A673 (cell line): ENCODE results near the gene IDI1. TPM values are rescaled to one million over a fixed set of nuclear protein-coding genes. Genes with fewer than 3 reads are reported as not detected.

Experiments used
- BruUV-seq: library from RNA; stranded (reverse); fragments of 400-500 nt; replicated peaks from 2 replicates; lab custom pipeline; 2021; lab: Mats Ljungman, UMichigan
- CTCF ChIA-PET: fragments of 300-600 bp; sonication (Branson Sonifier 250); formaldehyde crosslinking; loops from one replicate; lab custom pipeline; 2022; ENCODE audit warnings: antibody characterized with exemption; lab: Charles Lee
- POLR2A ChIA-PET: fragments of 300-600 bp; sonication (Branson Sonifier 250); formaldehyde crosslinking; loops from one replicate; lab custom pipeline; 2022; ENCODE audit warnings: antibody characterized with exemption; ENCODE audit not compliant: low non-redundant PET; lab: Charles Lee
- DNase-seq: peaks from one replicate; pipeline ENCODE4 v3.0.0-alpha.2; 2015; ENCODE audit warnings: low spot score
- H3K27ac ChIP-seq: fragments of 200-600 bp; sonication (generic); 2 replicates; pipeline ENCODE4 v1.5.1; 2016; ENCODE audit warnings: mixed run types, low read depth, mild to moderate bottlenecking, mixed read lengths, antibody characterized with exemption, low read length; ENCODE audit not compliant: poor library complexity, severe bottlenecking
- H3K27me3 ChIP-seq: fragments of 200-600 bp; sonication (generic); replicated peaks from 2 replicates; pipeline ENCODE4 v1.6.1; 2017; ENCODE audit warnings: mixed run types, low read depth, mild to moderate bottlenecking, mixed read lengths, antibody characterized with exemption, low read length; ENCODE audit not compliant: insufficient read depth, poor library complexity
- H3K36me3 ChIP-seq: fragments of 200-600 bp; sonication (generic); 2 replicates; pipeline ENCODE4 v1.6.1; 2016; ENCODE audit warnings: mixed run types, mild to moderate bottlenecking, mixed read lengths, antibody characterized with exemption, low read length; ENCODE audit not compliant: insufficient read depth, poor library complexity, severe bottlenecking
- H3K4me1 ChIP-seq: fragments of 200-600 bp; sonication (generic); 2 replicates; pipeline ENCODE4 v1.6.1; 2017; ENCODE audit warnings: mixed run types, mild to moderate bottlenecking, mixed read lengths, antibody characterized with exemption, low read length; ENCODE audit not compliant: insufficient read depth, poor library complexity, severe bottlenecking
- H3K4me3 ChIP-seq: fragments of 200-600 bp; sonication (generic); 2 replicates; pipeline ENCODE4 v1.5.1; 2016; ENCODE audit warnings: low read depth, mixed run types, mild to moderate bottlenecking, mixed read lengths, low read length; ENCODE audit not compliant: poor library complexity, severe bottlenecking
- H3K9me3 ChIP-seq: fragments of 200-600 bp; sonication (generic); 2 replicates; pipeline ENCODE4 v1.6.1; 2016; ENCODE audit warnings: mixed run types, low read depth, mild to moderate bottlenecking, mixed read lengths, antibody characterized with exemption, low read length; ENCODE audit not compliant: poor library complexity, severe bottlenecking
- EZH2 ChIP-seq: fragments of 200-600 bp; sonication (generic); IDR thresholded peaks from 2 replicates; pipeline ENCODE4 v1.6.1; 2017; ENCODE audit warnings: borderline replicate concordance, low read depth, mild to moderate bottlenecking, mixed read lengths, antibody characterized with exemption, low read length; ENCODE audit not compliant: poor library complexity, severe bottlenecking
- intact Hi-C: fragments of 100-400 bp; cut with micrococcal nuclease; formaldehyde crosslinking; loops from one replicate; pipeline ENCODE4 v1.10.0; 2022; ENCODE audit not compliant: unreplicated experiment
- total RNA-seq: library from RNA; stranded (reverse); gene quantifications from 2 replicates; pipeline ENCODE4 v1.2.3, GENCODE V29; 2021
- TF ChIP-seq, protein P1 (sequence below): fragments of 300-800, 200-600 bp; sonication (generic); conservative IDR thresholded peaks from 2 replicates; pipeline ENCODE4 v1.5.1; 2017; ENCODE audit warnings: low read depth, mild to moderate bottlenecking, antibody characterized with exemption, low read length, moderate library complexity, mixed read lengths

IDI1 gene
- total RNA-seq, 1 experiment from 2014 or later: 111 TPM

DNA sequence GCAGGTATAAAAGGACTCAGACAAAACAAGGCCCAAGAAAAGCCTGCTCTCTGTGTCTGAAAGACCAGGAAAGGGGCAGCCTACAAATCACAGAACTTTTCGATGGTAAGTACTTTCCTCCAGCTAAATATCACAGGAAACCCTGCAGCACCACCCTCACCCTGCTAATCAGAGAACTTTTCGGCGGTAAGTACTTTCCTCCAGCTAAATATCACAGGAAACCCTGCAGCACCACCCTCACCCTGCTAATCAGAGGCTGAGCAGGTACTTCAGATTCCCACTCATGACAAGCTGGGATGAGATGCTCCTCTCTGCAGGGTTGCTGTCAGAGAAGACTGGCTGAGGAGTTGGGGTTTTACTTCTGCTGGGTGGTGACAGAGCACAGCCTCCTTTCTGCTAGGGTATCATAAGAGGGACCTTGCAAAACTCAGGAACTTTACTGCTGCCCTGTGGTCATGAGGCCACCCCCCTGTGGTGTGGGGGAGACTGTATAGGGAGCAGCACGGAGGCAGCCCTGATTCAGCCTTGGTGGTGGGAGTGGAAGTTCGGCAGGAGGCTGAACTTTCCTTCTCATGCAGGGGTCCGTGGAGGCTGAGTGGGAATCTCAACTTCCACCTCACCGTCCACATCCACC, 14.4 kb upstream of the IDI1 start:
- Histone ChIP-seq H3K27me3 (no peaks in the 10 kb centered on the region), H3K36me3 (no peaks in the 10 kb centered on the region), H3K9me3 (no peaks in the 10 kb centered on the region), H3K4me1 (peaks cover 8% of the 10 kb centered on the region), H3K4me3 (no peak overlapping the region), H3K27ac (no peak overlapping the region)
- ChIA-PET CTCF (no interaction called here), POLR2A (no interaction called here)
- BruUV-seq: no TSS peak
- no peak for DNase-seq
- intact Hi-C loops: no loop called here
- TF ChIP-seq, protein P1, sequence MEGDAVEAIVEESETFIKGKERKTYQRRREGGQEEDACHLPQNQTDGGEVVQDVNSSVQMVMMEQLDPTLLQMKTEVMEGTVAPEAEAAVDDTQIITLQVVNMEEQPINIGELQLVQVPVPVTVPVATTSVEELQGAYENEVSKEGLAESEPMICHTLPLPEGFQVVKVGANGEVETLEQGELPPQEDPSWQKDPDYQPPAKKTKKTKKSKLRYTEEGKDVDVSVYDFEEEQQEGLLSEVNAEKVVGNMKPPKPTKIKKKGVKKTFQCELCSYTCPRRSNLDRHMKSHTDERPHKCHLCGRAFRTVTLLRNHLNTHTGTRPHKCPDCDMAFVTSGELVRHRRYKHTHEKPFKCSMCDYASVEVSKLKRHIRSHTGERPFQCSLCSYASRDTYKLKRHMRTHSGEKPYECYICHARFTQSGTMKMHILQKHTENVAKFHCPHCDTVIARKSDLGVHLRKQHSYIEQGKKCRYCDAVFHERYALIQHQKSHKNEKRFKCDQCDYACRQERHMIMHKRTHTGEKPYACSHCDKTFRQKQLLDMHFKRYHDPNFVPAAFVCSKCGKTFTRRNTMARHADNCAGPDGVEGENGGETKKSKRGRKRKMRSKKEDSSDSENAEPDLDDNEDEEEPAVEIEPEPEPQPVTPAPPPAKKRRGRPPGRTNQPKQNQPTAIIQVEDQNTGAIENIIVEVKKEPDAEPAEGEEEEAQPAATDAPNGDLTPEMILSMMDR: no peak

DNA sequence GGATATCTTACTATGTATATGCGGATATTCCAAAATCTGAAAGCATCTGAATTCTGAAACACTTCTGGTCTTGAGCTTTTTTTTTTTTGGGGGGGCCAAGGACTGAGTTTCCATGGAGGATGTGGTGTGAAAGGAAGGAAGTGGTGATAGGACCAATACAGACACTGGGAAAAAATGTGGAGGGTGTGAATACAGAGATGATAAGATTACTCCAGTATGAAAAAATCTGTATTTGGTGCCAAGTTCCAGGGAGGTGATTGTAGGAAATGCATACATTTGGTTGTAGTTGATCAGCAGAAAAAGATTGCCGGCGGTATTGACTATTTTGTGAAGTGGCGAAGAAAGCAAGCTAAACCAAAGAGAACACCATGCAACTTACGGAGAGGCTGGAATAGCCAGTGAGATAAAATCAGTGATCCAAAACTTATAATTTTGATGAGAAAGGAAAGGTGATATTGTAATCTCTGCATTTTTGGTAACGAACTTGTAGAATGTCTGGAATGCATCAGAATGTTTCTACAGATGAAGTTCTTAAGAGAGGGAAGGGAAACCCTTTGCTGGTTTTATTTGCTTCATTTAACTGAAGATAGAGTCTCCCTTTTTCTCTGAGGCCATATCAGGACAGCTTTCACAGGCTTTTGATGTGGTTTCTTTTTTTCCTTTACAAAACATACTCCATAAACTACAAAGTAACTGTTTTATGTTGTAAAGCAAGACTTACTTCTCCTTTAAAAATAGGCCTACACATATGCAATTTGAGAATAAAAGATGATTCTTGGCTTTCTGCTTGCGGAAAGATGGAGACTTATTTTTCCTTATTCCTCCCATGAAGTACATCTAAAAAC, 13.2 kb upstream of the IDI1 start:
- intact Hi-C loops: no loop called here
- H3K27ac ChIP-seq: no peak overlapping the region
- TF ChIP-seq EZH2: no peak
- TF ChIP-seq, protein P1: no peak
- CTCF ChIA-PET: no interaction called here
- H3K4me1 ChIP-seq: peaks cover 8% of the 10 kb centered on the region
- no peaks in the 10 kb centered on the region for H3K27me3 ChIP-seq
- DNase-seq: no peak
- POLR2A ChIA-PET: no interaction called here
- H3K9me3 ChIP-seq: no peaks in the 10 kb centered on the region
- BruUV-seq: no TSS peak
- no peak overlapping the region for H3K4me3 ChIP-seq
- H3K36me3 ChIP-seq: no peaks in the 10 kb centered on the region

DNA sequence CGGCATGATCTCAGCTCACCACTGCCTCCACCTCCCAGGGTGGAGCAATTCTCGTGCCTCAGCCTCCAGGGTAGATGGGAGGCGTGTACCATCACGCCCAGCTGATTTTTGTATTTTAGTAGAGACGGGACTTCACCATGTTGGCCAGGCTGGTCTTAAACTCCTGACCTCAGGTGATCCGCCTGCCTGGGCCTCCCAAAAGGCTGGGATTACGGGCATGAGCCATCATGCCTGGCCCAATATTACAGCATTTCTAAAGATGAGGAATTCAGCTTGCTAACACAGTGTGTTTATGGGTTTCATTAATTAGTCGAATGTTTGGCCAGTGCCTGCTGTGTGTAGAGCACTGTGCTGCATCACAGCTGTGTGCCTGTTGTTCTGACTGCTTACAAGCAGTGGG, 11.0 kb upstream of the IDI1 start:
- no TSS peak for BruUV-seq
- H3K4me1 ChIP-seq: peaks cover 15% of the 10 kb centered on the region
- no peak overlapping the region for H3K4me3 ChIP-seq
- no peak for DNase-seq
- POLR2A ChIA-PET: no interaction called here
- TF ChIP-seq EZH2: no peak
- TF ChIP-seq, protein P1: no peak
- CTCF ChIA-PET: no interaction called here
- H3K27ac ChIP-seq: no peak overlapping the region
- intact Hi-C loops: no loop called here
- H3K9me3 ChIP-seq: no peaks in the 10 kb centered on the region
- no peaks in the 10 kb centered on the region for H3K36me3 ChIP-seq
- H3K27me3 ChIP-seq: no peaks in the 10 kb centered on the region
